ENCODE measurements around the gene RIMBP2.

Gene RIMBP2

DNA sequence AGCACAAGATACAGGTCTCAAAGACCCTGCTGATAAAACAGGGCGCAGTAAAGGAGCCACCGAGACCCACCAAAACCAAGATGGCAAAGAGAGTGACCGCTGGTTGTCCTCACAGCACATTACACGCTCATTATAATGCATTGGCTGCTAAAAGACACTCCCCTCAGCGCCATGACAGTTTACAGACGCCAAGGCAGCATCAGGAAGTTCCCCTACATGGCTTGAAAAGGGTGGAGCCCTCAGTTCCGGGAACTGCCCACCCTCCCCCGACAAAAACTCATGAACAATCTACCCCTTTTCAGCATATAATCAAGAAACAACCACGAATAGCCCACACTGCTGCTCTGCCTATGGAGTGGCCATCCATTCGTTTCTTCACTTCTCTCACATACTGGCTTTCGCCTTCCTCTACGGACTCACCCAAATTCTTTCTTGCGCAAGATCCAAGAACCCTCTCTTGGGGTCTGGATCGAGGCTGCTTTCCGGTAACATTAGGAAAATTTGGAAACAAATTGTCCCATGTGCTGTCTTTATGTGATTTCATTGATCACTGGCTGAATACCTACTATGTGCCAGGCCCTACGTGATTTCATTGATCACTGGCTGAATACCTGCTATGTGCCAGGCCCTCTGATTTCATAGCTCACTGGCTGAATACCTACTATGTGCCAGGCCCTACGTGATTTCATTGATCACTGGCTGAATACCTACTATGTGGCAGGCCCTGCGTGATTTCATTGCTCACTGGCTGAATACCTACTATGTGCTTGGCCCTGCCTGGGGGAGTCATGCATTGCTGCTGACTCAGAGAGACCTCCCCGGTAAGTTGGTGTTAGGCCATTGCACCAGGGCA lies 252.1 kb downstream of the RIMBP2 start:
- DNase-seq (ENCODE audit: low read depth) = no peak
- no peak for TF ChIP-seq CTCF (IDR thresholded peaks at IDR 0.05; ENCODE audit: control insufficient read depth, extremely low read depth, insufficient read depth)
- H3K4me3 ChIP-seq (ENCODE audit: low read depth, low read length) = no peak overlapping the region

DNA sequence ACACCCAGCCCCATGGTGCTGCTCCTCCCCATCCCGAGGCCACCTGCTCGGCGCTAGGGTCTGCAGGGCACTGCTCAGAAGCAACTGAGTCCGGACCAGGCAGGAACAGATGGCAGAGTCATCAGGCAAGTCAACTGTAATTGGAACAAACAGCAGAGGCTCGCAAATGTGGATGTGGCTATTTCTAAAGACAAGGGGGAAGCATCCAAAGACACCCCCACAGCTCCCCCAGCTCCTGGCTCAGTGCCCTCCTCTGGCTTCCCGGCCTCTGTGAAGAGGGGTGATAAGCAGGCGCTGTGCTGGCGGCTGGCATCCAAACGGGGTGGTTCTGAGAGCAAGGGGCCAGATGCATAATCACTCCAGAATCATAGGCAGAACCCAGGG lies 252.8 kb downstream of the RIMBP2 start:
- no peak overlapping the region for H3K4me3 ChIP-seq (ENCODE audit: low read depth, low read length)
- DNase-seq (ENCODE audit: low read depth) = no peak
- no peak for TF ChIP-seq CTCF (IDR thresholded peaks at IDR 0.05; ENCODE audit: control insufficient read depth, extremely low read depth, insufficient read depth)

DNA sequence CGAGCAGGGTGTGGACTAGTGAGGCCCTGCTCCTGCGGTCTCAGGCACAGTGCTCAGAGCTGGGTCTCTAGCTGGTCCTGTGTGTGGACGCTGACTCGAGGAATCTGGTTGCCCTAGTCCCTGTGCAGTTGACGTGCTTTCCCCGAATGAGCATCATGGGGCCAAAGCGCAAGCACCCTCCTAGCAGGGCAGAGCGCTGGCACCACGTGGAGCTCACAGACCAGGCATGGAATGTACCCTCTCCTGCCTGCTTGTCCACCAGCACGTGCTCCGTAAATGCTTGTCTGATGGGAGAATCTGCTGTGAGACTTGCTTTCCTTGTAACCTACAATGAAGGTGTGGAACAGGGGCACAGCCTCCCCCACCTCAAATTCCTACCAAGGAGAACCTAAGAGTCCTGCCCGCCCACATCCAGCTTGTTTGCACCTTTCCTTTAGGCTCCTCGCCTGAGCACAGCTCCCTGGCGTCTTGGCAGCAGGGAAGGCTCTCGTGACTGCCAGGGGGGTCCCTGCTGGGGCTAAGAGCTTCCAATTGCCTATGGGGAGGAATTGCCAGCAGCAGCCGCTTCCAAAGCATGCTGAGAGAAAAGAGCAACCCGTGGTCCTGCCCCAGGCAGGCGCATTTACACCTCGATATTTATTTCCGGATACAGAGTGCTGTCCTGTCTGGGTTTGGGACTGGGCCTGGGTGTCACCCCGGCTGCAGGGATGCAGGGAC lies 253.4 kb downstream of the RIMBP2 start:
- no peak for TF ChIP-seq CTCF (IDR thresholded peaks at IDR 0.05; ENCODE audit: control insufficient read depth, extremely low read depth, insufficient read depth)
- H3K4me3 ChIP-seq (ENCODE audit: low read depth, low read length) = no peak overlapping the region
- DNase-seq (ENCODE audit: low read depth) = no peak

DNA sequence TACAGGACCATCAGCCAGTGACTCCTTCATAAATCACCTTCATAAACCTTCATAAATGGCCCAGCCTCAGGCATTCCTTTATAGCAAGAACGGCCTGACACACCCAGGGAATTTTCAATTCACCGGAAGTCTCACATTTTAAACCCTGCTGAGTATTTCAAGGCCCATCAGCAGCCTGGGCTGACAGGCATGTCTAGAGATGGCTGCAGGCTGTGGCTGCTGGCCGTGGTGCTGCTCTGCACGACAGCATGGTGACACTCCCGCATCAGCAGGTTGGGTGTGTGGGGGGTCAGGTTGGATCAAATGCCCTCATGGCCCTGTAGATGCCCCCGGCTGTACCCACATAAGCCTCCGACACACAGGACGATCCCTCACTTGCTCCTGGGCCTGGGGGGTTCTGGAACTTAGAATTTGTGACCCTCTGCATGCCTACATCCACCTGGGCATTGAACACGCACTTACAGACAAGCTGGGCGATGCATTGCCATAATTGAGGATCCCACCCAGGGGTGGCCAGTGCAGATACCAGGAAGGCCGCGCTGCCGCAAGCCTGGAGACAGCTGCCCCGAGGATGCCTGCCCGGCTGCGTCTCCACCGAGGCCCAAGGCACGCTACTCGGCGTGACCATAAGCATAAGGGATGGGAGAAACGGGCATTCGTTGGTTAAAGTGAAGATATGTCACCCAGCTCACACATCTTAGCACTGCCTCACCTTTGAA lies 254.1 kb downstream of the RIMBP2 start:
- no peak for TF ChIP-seq CTCF (IDR thresholded peaks at IDR 0.05; ENCODE audit: control insufficient read depth, extremely low read depth, insufficient read depth)
- no peak for DNase-seq (ENCODE audit: low read depth)
- H3K4me3 ChIP-seq (ENCODE audit: low read depth, low read length) = no peak overlapping the region

DNA sequence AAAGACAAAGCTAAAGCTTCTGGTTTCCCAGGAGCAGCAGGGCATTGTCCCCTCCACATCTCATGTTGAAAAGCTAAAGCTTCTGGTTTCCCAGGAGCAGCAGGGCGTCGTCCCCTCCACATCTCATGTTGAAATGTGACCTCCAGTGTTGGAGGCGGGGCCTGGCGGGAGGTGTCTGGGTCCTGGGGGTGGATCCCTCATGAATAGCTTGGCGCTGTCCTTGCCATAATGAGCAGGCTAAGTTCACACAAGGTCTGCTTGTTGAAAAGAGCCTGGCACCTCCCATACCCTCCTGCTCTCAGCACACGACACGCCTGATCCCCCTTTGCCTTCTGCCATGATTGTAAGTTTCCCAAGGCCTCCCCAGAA lies 254.7 kb downstream of the RIMBP2 start:
- H3K4me3 ChIP-seq (ENCODE audit: low read depth, low read length) = no peak overlapping the region
- DNase-seq (ENCODE audit: low read depth) = no peak
- no peak for TF ChIP-seq CTCF (IDR thresholded peaks at IDR 0.05; ENCODE audit: control insufficient read depth, extremely low read depth, insufficient read depth)

- no peak for TF ChIP-seq CTCF (IDR thresholded peaks at IDR 0.05; ENCODE audit: control insufficient read depth, extremely low read depth, insufficient read depth)
- DNase-seq (ENCODE audit: low read depth) = no peak
- no peak overlapping the region for H3K4me3 ChIP-seq (ENCODE audit: low read depth, low read length)
These were observed 255.3 kb downstream of the RIMBP2 start for GRCh38 chr12:130460611-130461446.

Measured in LNCaP clone FGC (cell line).